Neural cell (in vitro differentiated cells): ENCODE results near the gene S100A11.

ENCODE experiments used
- CTCF ChIP-seq: fragments of 450-650 bp; IDR thresholded peaks from 2 replicates; pipeline ENCODE4 v1.5.1; 2014; ENCODE audit warnings: antibody characterized with exemption, mild to moderate bottlenecking, moderate library complexity; ENCODE audit not compliant: poor library complexity, severe bottlenecking
- EP300 ChIP-seq: fragments of 450-650 bp; conservative IDR thresholded peaks from 2 replicates; pipeline ENCODE4 v1.6.1; 2014; ENCODE audit warnings: antibody characterized with exemption, mild to moderate bottlenecking, moderate library complexity; ENCODE audit not compliant: poor library complexity, severe bottlenecking
- EZH2 ChIP-seq: fragments of 200-600, 300-800 bp; shearing (Covaris generic), sonication (generic); IDR thresholded peaks from 2 replicates; pipeline ENCODE4 v1.6.1; 2014; ENCODE audit warnings: antibody characterized with exemption, low read length, borderline replicate concordance, mild to moderate bottlenecking; ENCODE audit not compliant: insufficient read depth, poor library complexity, severe bottlenecking
- SMC3 ChIP-seq: fragments of 450-650 bp; conservative IDR thresholded peaks from 2 replicates; pipeline ENCODE4 v1.6.1; 2014; ENCODE audit warnings: antibody characterized with exemption, mild to moderate bottlenecking, moderate library complexity; ENCODE audit not compliant: poor library complexity
- TAF1 ChIP-seq: IDR thresholded peaks from 2 replicates; pipeline ENCODE4 v1.6.1; 2012; ENCODE audit warnings: low read depth
- TF ChIP-seq, protein P1 (sequence below): IDR thresholded peaks from 2 replicates; pipeline ENCODE4 v1.6.1; 2012; ENCODE audit warnings: borderline replicate concordance

DNA sequence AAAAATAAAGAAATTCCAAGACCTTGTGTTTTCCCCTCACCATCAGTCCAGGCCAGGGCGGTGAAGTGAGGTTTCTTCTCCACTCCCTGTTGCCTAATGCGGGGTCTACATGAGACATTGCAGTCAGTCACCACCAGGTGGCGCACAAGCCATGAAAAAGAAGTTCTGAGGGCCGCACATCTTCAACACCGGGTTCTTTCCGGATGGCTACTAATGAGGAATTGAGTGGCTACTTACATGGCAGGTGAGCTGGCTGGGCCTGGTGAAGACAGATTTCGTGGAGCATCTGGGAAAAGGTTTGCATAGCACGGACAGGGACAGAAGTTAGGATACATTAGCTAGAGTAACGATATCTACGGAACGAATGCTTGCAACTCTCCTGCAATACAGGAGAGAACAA lies 15.8 kb upstream of the S100A11 start:
- peak; percentile 83 for TF ChIP-seq SMC3
- TF ChIP-seq, protein P1, sequence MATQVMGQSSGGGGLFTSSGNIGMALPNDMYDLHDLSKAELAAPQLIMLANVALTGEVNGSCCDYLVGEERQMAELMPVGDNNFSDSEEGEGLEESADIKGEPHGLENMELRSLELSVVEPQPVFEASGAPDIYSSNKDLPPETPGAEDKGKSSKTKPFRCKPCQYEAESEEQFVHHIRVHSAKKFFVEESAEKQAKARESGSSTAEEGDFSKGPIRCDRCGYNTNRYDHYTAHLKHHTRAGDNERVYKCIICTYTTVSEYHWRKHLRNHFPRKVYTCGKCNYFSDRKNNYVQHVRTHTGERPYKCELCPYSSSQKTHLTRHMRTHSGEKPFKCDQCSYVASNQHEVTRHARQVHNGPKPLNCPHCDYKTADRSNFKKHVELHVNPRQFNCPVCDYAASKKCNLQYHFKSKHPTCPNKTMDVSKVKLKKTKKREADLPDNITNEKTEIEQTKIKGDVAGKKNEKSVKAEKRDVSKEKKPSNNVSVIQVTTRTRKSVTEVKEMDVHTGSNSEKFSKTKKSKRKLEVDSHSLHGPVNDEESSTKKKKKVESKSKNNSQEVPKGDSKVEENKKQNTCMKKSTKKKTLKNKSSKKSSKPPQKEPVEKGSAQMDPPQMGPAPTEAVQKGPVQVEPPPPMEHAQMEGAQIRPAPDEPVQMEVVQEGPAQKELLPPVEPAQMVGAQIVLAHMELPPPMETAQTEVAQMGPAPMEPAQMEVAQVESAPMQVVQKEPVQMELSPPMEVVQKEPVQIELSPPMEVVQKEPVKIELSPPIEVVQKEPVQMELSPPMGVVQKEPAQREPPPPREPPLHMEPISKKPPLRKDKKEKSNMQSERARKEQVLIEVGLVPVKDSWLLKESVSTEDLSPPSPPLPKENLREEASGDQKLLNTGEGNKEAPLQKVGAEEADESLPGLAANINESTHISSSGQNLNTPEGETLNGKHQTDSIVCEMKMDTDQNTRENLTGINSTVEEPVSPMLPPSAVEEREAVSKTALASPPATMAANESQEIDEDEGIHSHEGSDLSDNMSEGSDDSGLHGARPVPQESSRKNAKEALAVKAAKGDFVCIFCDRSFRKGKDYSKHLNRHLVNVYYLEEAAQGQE: no peak
- no peak for TF ChIP-seq TAF1
- TF ChIP-seq CTCF: peak; percentile 88
- no peak for TF ChIP-seq EZH2
- no peak for TF ChIP-seq EP300
